Endometrial microvascular endothelial cells (primary cell): ENCODE results near the gene PHKG1. TPM values are rescaled to one million over a fixed set of nuclear protein-coding genes. Genes with fewer than 3 reads are reported as not detected.
"Not testable (repeated sequence)": the region's sequence is repeated elsewhere in the genome, so short reads cannot be mapped to it uniquely, and the experiment has no call there.

Experiments
- in situ Hi-C: cut with HindIII; loops from 2 replicates; pipeline ENCODE4 v1.10.0; 2017; ENCODE audit warnings: low sequenced_read_pairs, low pct_unique_long_range_greater_than_20kb; ENCODE audit errors: inconsistent ontology term
- total RNA-seq: library from RNA; depleted of rRNA; stranded (reverse); fragments of >200 nt; gene quantifications from one replicate; pipeline ENCODE4 v1.2.3, GENCODE V29; 2015; ENCODE audit errors: inconsistent ontology term

Gene PHKG1
- total RNA-seq, 1 donor from 2014 or later: not detected

GRCh38 chr7:56048763-56049162 lies 44.0 kb downstream of the PHKG1 start:
- in situ Hi-C loops: not testable (repeated sequence)

GRCh38 chr7:56048245-56048644 lies 44.5 kb downstream of the PHKG1 start:
- in situ Hi-C loops: no loop called here

- in situ Hi-C loops: not testable (repeated sequence)
These were observed 45.2 kb downstream of the PHKG1 start for GRCh38 chr7:56047446-56048116.

- in situ Hi-C loops: no loop called here
These were observed 45.9 kb downstream of the PHKG1 start for GRCh38 chr7:56046721-56047445.

- in situ Hi-C loops: not testable (repeated sequence)
These were observed 47.0 kb downstream of the PHKG1 start for GRCh38 chr7:56045758-56046157.

GRCh38 chr7:56040730-56041129 lies 52.0 kb downstream of the PHKG1 start:
- in situ Hi-C loops: no loop called here

- in situ Hi-C loops: no loop called here
These were observed 58.9 kb downstream of the PHKG1 start for GRCh38 chr7:56033671-56034432.

GRCh38 chr7:56032578-56032977 lies 60.2 kb downstream of the PHKG1 start:
- in situ Hi-C loops: not testable (repeated sequence)

GRCh38 chr7:56031556-56031955 lies 61.2 kb downstream of the PHKG1 start:
- in situ Hi-C loops: not testable (repeated sequence)

- in situ Hi-C loops: no loop called here
These were observed 62.4 kb downstream of the PHKG1 start for GRCh38 chr7:56030340-56030739.

Other genes starting within 250 kb of the PHKG1 start
- gene SEPTIN14, start 230.2 kb downstream of the PHKG1 start, total RNA-seq: not detected
- 1.7 TPM for gene ZNF713, start 205.5 kb downstream of the PHKG1 start, total RNA-seq
- 7.1 TPM for gene MRPS17, start 141.1 kb downstream of the PHKG1 start, total RNA-seq
- 54.8 TPM for gene NIPSNAP2, start 128.4 kb downstream of the PHKG1 start, total RNA-seq
- 61.0 TPM for gene PSPH, start 41.5 kb downstream of the PHKG1 start, total RNA-seq
- 196 TPM for gene CCT6A, start 41.2 kb downstream of the PHKG1 start, total RNA-seq
- gene SUMF2, start 28.7 kb downstream of the PHKG1 start, total RNA-seq: 120 TPM
- gene CHCHD2, start 13.5 kb upstream of the PHKG1 start, total RNA-seq: 433 TPM
- not detected for gene NUPR2, start 23.5 kb upstream of the PHKG1 start, total RNA-seq